ENCODE data around the gene SCYGR7. TPM values are rescaled to one million over a fixed set of nuclear protein-coding genes. Genes with fewer than 3 reads are reported as not detected.

SCYGR7 gene
- total RNA-seq (2022; extraction: Qiagen RNA extraction; ENCODE audit: low read depth) = not detected in 5 replicates

DNA sequence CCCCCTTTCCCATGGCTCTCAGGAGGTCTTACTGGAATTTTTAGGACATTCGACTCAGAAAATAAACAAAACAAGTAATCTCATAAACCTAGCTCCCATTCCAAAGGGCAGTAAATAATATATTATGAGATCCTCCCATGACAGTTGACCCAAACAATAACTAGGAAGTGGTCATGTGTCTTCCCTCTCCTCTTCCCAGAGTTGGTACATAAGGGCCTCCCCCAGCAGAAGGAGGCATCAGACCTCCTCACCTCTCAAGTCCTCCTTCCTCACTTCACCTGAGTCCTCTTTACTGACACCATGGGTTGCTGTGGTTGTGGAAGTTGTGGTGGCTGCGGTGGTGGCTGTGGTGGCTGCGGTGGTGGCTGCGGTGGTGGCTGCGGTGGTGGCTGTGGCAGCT, at the start of gene SCYGR7:
Gene SCYGR7, plus strand, starts transcription at position 301 of the 400 bp plus-strand sequence. Its CDS starts 0 bp downstream, at position 301.

GRCh38 chr2:227717687-227718567, 10.2 kb upstream of the SCYGR7 start, which contains the start of gene SLC19A3:
Gene SLC19A3, minus strand, starts transcription at chr2:227718028. Its CDS starts 15,710 bp downstream, at chr2:227702318.

GRCh38 chr2:227724394-227725039, 3.6 kb upstream of the SCYGR7 start, which contains the start of gene SCYGR6:
Gene SCYGR6, minus strand, starts transcription at chr2:227724757. Its CDS starts 0 bp downstream, at chr2:227724757.

DNA sequence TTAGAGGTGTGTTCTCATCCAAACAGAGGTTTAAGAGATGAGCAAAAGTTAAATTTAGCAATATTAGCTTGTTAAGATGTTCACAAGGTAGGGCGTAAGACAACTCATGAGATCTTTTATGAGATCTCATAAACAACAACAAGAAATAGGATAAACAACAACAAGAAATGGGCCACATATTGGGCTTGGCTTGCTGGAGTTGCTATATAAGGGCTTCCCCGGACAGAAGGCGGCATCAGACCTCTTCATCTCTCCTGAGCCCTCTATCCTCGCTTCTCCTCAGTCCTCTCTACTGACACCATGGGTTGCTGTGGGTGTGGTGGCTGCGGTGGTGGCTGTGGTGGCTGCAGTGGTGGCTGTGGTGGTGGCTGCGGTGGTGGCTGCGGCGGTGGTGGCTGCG, 17.5 kb downstream of the SCYGR7 start, which contains the start of gene SCYGR8:
Gene SCYGR8, plus strand, starts transcription at position 301 of the 400 bp plus-strand sequence. Its CDS starts 0 bp downstream, at position 301.

Other genes with a start within 250 kb of the SCYGR7 start
- gene SCYGR2, start 129.4 kb upstream of the SCYGR7 start, total RNA-seq (2022; extraction: Qiagen RNA extraction; ENCODE audit: low read depth) = not detected in 5 replicates
- not detected in 5 replicates for gene SCYGR3, start 113.5 kb upstream of the SCYGR7 start, total RNA-seq (2022; extraction: Qiagen RNA extraction; ENCODE audit: low read depth)
- not detected in 5 replicates for gene SCYGR4, start 110.8 kb upstream of the SCYGR7 start, total RNA-seq (2022; extraction: Qiagen RNA extraction; ENCODE audit: low read depth)
- gene SCYGR5, start 61.5 kb upstream of the SCYGR7 start, total RNA-seq (2022; extraction: Qiagen RNA extraction; ENCODE audit: low read depth) = not detected in 5 replicates
- 2.5 to 3.8 TPM (median 3.2 TPM) in 5 replicates for gene SLC19A3, start 10.3 kb upstream of the SCYGR7 start, total RNA-seq (2022; extraction: Qiagen RNA extraction; ENCODE audit: low read depth)
- not detected in 5 replicates for gene SCYGR6, start 3.6 kb upstream of the SCYGR7 start, total RNA-seq (2022; extraction: Qiagen RNA extraction; ENCODE audit: low read depth)
- not detected in 5 replicates for gene SCYGR8, start 17.6 kb downstream of the SCYGR7 start, total RNA-seq (2022; extraction: Qiagen RNA extraction; ENCODE audit: low read depth)
- gene CCL20, start 85.5 kb downstream of the SCYGR7 start, total RNA-seq (2022; extraction: Qiagen RNA extraction; ENCODE audit: low read depth) = 2.3 to 7.2 TPM (median 3.2 TPM) in 5 replicates
- gene DAW1, start 143.3 kb downstream of the SCYGR7 start, total RNA-seq (2022; extraction: Qiagen RNA extraction; ENCODE audit: low read depth) = 1.6 to 2.7 TPM (median 1.7 TPM) in 5 replicates